Effector CD4-positive, alpha-beta T cell (primary cell): ENCODE measurements around the gene TENT4A.
A peak's percentile ranks its signal among the peaks of the same experiment; 100 is the strongest.

Experiments
- DNase-seq: peaks from one replicate; pipeline ENCODE4 v3.0.0-alpha.2; 2020

Gene TENT4A

DNA sequence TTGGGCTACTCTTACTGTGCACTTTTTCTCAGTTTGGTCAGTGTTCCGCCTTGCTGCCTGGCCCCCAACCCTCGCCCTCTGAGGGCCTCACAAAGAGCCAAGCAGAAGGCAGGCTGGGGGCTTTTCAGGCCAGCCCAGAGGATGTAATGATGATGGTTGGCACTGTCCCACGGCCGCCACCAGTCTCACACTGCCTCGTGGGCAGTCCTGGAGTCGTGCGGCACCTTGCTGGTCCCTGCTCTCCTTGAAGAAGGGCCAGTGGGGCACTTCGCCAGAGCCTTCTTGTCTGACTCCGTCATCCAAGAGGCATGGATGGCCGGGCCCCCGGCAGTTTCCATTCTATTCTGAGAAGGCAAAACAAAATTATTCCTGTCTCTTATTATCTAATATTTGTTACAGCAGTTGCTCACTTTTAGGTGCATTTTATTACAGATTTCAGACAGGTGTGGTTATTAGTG, 21.0 kb downstream of the TENT4A start:
- DNase-seq = no peak

GRCh38 chr5:6734781-6735180, 21.5 kb downstream of the TENT4A start:
- DNase-seq = no peak

GRCh38 chr5:6736106-6736505, 22.9 kb downstream of the TENT4A start:
- no peak for DNase-seq

DNA sequence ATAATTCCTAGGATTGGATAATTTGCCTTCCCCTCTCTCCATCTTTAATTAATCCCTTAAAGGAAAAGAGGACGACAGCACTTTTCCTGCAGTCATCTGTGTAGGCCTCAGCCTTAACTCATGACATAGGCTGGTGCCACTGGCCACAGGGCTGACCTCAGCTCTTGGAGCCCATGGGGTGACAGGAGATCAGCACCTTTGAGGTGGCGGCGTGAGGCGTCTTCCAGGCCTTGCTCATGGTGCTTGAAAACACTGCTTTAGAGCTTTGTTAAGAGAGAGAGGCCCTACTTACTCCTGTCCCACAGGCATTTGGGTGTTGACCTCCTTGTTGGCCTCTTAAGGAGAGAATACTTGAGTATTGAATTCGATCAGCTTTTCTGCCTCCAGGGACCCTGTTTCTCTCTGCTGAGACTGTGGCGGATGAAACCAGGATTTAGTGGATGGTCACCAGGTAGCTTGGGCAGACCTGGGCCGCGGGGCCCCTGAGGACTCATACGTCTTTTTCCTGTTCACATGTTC, 23.4 kb downstream of the TENT4A start:
- DNase-seq = no peak

DNA sequence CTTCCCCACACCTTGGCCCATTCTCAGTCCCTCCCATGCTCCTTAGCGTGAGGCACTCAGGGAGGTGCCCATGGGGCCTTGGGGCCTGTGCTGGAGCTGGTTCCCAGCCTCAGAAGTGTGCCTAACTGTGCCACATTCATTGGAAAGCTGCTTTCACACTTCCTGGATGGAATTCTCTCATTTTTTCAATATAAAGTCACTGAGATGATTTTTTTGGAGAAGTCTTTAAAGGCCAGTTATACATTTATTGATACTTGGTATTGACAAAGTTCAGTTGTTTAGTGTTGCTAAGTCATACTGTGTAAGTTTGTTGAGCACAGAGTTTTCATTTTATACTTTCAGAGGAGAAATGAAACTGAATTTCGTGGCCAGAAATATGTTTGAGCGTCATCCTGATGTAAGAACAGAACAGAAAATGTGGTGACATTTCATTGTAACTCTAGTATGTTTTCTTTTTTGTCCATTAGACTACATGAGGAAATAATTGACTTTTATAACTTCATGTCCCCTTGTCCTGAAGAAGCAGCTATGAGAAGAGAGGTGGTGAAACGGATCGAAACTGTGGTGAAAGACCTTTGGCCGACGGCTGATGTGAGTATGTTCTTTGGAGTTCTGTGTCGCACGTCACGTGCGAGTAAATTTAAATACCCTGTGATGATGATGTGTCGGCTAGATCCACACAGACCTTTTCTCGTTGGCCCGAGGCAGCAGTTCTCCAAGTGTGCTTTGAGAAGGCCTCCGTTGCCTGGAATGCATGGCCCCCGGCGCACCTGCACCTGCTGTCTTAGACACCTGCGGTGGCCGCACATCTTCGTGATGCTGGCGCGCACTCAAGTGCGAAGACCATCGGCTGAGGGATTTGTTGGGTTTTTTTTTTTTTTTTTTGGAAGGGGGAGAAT, 24.1 kb downstream of the TENT4A start:
- DNase-seq = no peak

- no peak for DNase-seq
Measured at GRCh38 chr5:6739603-6740002, 26.4 kb downstream of the TENT4A start.

DNA sequence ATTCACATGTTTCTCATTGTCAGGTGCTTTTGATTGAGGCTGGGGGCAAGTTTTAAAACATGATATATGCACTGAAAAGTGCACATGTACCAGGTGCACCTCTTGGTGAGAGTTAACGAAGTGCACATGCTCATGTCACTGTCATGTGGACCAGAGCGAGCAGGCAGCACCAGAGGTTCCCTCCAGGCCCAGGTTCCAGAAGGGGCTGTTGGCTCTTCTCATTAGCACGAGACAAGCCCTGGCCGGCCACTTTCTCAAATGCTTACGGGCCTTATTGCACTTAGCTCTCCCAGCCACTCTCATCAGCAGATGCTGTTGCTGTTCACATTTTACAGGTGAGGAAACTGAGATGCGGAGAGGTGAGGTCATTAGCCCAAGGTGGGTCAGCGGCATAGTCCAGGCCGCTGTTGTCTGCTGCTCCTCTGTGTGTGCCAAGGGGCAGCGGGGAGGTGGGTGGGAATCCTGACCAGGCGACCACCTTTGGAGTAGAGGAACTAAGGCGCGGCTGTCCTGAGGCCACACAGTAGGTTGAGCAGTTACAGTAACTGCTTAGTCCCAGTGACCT, 27.4 kb downstream of the TENT4A start:
- no peak for DNase-seq

GRCh38 chr5:6742081-6742758, 29.0 kb downstream of the TENT4A start:
- no peak for DNase-seq

DNA sequence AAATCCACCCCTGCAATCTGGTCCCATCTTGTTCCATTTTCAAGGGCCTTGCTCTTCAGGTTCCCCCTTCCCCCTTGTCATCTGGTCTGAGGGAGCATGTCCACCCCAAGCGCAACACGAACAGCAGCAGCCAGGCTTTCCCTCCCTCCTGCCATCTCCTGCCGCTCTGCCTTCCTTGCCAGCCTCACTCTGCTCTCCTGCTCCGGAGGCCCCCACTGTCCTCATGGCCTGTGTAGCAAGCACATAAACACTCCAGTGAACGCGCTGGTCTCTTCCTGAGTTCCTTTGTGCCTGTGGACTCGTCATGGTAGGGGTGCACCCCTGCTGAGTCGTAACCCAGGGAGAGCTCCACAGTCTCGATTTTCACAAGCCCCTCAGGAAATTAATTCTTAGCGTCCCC, 29.9 kb downstream of the TENT4A start:
- DNase-seq = no peak

GRCh38 chr5:6744841-6745705, 31.8 kb downstream of the TENT4A start:
- no peak for DNase-seq

DNA sequence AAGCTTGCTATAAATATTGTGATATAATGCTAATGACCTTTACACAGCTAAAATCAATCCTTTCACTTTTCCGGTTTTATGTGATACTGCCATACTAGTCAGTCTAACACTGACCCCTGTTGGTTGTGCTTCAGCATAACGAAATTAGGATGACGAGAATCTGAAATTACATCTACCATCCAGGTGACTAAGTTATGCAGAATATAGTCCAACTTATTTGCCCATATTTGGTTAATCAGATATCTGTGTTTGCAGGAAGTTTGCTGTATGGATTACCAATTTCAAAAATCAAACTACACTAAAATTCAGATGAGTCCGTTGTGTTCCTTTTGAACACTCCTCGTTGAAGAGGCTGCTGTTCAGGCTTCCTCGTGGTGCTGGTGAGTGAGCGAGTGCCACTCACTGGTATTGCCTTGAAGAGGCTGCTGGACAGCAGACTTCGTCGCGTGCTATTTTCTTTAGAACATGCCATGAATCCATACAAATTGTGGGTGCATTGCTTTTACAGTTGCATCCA, 32.5 kb downstream of the TENT4A start:
- DNase-seq = peak; percentile 21

- DNase-seq = no peak
Measured at GRCh38 chr5:6746244-6746643, 33.0 kb downstream of the TENT4A start.

GRCh38 chr5:6747103-6747502, 33.9 kb downstream of the TENT4A start:
- DNase-seq = no peak

DNA sequence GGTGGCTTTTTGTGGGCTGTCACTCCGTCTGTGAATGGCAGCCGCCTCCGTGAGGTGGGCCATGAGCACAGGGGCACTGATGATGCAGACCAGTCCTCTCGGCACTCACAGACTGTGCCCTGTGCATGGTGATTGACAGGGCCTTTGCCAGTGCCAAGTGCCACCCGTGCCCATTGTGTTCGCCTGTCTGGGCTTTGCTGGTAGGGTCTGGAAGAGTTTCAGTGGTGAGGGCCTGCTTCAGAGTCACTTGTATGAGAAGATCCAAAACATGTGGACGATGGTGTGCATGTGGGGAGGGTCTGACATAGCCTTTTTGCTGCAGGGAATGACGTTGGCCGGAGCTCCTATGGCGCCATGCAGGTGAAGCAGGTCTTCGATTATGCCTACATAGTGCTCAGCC, 34.9 kb downstream of the TENT4A start:
- DNase-seq = no peak

DNA sequence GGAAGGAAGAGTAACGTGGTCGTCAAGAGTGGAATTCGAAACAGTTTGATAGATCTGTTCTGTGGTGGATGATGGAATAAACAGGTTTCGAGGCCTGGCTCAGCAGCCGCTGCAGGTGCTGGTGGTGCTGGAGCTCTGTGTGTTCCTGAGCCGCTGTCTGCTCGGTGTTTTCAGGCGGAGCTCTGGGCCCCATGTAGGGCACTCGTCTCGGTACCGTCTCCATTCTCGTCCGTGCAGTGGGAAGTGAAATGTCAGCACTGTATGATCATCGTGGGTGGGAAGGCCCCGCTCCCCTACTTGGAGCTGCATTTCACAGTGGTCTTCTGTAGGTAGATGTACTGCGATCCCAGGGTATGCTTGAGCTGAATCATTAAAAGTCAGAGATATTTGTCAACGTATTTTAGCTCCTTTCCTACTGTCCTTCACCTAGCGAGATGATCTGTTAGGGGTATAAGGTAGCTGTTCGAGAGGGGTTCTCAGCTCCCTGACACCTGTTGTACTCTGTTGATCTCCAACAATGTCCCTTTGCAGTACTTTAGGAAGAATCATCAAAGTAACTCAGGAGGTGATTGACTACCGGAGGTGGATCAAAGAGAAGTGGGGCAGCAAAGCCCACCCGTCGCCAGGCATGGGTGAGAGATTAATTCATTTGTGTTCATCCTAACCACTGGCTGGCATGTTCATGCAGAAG, 35.9 kb downstream of the TENT4A start:
- no peak for DNase-seq

DNA sequence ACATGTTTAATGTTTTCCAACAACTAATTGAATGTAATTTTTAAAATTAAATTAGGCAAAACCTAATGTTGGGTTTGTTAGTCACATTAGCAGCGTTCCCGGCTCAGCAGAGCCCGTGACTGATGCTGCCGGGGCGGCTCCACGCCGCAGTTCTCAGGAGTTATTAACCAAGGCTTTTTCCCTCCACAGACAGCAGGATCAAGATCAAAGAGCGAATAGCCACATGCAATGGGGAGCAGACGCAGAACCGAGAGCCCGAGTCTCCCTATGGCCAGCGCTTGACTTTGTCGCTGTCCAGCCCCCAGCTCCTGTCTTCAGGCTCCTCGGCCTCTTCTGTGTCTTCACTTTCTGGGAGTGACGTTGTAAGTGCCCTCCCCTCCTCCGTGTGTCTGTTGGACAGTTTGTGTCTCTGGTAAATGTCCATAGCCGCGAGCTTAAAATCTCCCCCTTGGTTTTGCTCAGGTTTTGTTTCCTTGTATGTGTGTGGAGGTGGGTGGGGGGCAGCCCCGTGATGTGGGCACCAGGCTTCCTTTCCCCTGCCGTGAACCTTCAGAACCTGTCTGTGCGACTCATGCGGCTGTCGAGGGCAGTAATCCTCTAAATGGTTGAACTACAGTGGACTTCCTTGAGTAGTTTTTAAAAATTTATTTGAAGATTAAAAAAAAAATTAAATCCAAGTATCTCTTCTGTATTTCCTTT, 37.1 kb downstream of the TENT4A start:
- no peak for DNase-seq

GRCh38 chr5:6750951-6751685, 37.9 kb downstream of the TENT4A start:
- DNase-seq = no peak

- no peak for DNase-seq
Measured at GRCh38 chr5:6752236-6752635, 39.0 kb downstream of the TENT4A start.

- no peak for DNase-seq
Measured at GRCh38 chr5:6752782-6753181, 39.5 kb downstream of the TENT4A start.

- DNase-seq = no peak
Measured at GRCh38 chr5:6753851-6754250, 40.6 kb downstream of the TENT4A start.
